ENCODE results near the gene HSF5. TPM values are rescaled to one million over a fixed set of nuclear protein-coding genes. Genes with fewer than 3 reads are reported as not detected.
"Not testable (repeated sequence)": the region's sequence is repeated elsewhere in the genome, so short reads cannot be mapped to it uniquely, and the experiment has no call there.

The HSF5 gene
- total RNA-seq, 1 donor from 2014 or later = not detected

DNA sequence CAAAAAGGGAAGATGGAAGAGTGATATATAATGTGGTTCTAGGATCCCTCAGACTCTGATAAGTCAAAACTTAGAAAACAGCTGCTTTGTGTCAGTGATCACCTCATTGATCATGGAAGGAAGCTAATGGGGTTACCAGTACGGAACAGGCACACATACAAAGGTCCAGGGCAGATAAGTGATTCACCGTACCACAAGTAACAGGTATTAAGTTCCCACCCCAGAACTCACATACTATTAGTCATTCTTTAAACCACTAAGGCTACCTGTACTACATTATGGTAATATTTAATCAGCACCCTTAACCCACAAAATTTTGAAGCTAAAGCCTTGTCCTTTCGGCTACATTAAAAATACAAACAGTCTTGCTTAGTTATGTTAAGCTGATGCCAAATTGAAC is 88.2 kb downstream of the HSF5 start:
- Histone ChIP-seq H2AFZ (replicated peaks) (no peak overlapping the region), H3K79me2 (ENCODE audit: low read depth) (no peaks in the 10 kb centered on the region), H3F3A (ENCODE audit: low read depth) (peaks cover 20% of the 10 kb centered on the region), H3K27me3 (peaks cover 5% of the 10 kb centered on the region), H4K20me1 (ENCODE audit: low read depth) (no peaks in the 10 kb centered on the region), H3K27ac (no peak overlapping the region), H3K4me2 (no peak overlapping the region), H3K36me3 (no peaks in the 10 kb centered on the region), H3K9me3 (ENCODE audit: low read depth) (no peaks in the 10 kb centered on the region), H3K4me1 (peaks cover 26% of the 10 kb centered on the region), H3K4me3 (no peak overlapping the region), H3K9ac (no peak overlapping the region)
- Mint-ChIP-seq H3K9me3 (no peaks in the 10 kb centered on the region), H3K27me3 (ENCODE audit: insufficient read depth, low read depth) (no peaks in the 10 kb centered on the region), H3K4me3 (no peak overlapping the region), H3K36me3 (peaks cover 4% of the 10 kb centered on the region), H3K4me1 (peaks cover 63% of the 10 kb centered on the region), H3K27ac (no peak overlapping the region)
- TF ChIP-seq, protein P1, sequence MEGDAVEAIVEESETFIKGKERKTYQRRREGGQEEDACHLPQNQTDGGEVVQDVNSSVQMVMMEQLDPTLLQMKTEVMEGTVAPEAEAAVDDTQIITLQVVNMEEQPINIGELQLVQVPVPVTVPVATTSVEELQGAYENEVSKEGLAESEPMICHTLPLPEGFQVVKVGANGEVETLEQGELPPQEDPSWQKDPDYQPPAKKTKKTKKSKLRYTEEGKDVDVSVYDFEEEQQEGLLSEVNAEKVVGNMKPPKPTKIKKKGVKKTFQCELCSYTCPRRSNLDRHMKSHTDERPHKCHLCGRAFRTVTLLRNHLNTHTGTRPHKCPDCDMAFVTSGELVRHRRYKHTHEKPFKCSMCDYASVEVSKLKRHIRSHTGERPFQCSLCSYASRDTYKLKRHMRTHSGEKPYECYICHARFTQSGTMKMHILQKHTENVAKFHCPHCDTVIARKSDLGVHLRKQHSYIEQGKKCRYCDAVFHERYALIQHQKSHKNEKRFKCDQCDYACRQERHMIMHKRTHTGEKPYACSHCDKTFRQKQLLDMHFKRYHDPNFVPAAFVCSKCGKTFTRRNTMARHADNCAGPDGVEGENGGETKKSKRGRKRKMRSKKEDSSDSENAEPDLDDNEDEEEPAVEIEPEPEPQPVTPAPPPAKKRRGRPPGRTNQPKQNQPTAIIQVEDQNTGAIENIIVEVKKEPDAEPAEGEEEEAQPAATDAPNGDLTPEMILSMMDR (IDR thresholded peaks at IDR 0.05) = no peak
- TF ChIP-seq EZH2phosphoT487 (IDR thresholded peaks at IDR 0.05) = no peak
- TF ChIP-seq EZH2 (IDR thresholded peaks at IDR 0.05) = no peak
- no peak for DNase-seq (ENCODE audit: low spot score)

DNA sequence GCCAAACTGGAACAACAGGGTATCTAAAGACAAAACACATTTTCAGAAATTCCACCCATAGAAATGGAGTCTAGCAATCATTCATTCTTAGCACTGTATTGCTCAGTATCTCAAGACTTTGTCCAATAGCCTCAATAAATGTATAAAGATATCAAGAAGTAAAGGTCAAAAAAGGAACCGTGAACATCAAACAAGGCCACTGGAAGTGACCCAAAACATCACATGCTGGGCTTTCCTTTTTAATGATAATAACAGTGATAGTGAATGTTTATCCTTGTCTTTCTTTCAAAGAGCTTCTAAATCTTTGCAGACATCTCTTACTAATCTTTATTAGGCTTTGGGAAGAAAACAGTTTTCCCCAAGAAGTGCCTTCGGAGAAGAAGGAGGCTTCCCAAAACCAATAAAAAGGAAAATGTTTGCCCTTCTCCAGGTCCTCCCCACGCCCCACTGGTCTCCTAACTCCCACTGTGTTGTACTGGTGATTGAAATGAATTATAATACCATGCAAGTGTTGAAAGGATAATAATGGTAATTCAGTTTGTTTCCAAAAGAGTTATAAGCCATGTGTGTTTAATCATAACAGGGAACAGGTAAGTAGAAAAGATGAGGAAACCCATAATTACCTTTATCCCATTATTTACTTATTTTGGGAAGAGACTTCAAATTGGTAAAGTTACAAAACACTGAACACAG is 89.5 kb downstream of the HSF5 start:
- no peak for DNase-seq (ENCODE audit: low spot score)
- Histone ChIP-seq H2AFZ (replicated peaks) (peak overlapping the region; percentile 44), H3K79me2 (ENCODE audit: low read depth) (no peaks in the 10 kb centered on the region), H3F3A (ENCODE audit: low read depth) (peaks cover 17% of the 10 kb centered on the region), H3K9me3 (ENCODE audit: low read depth) (no peaks in the 10 kb centered on the region), H3K27ac (no peak overlapping the region), H3K27me3 (peaks cover 5% of the 10 kb centered on the region), H3K36me3 (no peaks in the 10 kb centered on the region), H3K4me1 (peaks cover 21% of the 10 kb centered on the region), H4K20me1 (ENCODE audit: low read depth) (no peaks in the 10 kb centered on the region), H3K4me2 (no peak overlapping the region), H3K4me3 (no peak overlapping the region), H3K9ac (no peak overlapping the region)
- peaks cover 7% of the 10 kb centered on the region for H3K36me3 Mint-ChIP-seq
- H3K4me3 Mint-ChIP-seq = no peak overlapping the region
- no peak overlapping the region for H3K27ac Mint-ChIP-seq
- H3K4me1 Mint-ChIP-seq = peaks cover 53% of the 10 kb centered on the region
- TF ChIP-seq EZH2 (IDR thresholded peaks at IDR 0.05) = no peak
- TF ChIP-seq, protein P1 (IDR thresholded peaks at IDR 0.05) = no peak
- no peak for TF ChIP-seq EZH2phosphoT487 (IDR thresholded peaks at IDR 0.05)
- no peaks in the 10 kb centered on the region for H3K9me3 Mint-ChIP-seq
- H3K27me3 Mint-ChIP-seq (ENCODE audit: insufficient read depth, low read depth) = no peaks in the 10 kb centered on the region

DNA sequence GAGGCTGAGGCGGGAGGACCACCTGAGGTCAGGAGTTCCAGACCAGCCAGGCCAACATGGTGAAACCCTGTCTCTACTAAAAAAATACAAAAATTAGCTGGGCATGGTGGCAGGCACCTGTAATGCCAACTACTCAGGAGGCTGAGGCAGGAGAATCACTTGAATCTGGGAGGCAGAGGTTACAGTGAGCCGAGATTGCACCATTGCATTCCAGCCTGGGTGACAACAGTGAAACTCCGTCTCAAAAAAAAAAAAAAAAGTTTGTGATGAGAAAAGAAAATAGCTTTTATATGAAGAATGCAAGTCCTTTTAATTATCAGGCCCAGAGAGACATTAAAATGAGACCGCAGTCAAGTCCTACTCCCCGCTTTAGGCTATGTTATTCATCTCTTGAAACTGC is 90.8 kb downstream of the HSF5 start:
- not testable (repeated sequence) for H3K79me2 ChIP-seq (ENCODE audit: low read depth); H3K4me3 ChIP-seq; H3K9ac ChIP-seq; H3K9me3 Mint-ChIP-seq; H3K27me3 ChIP-seq; H3F3A ChIP-seq (ENCODE audit: low read depth); H3K36me3 ChIP-seq; H3K9me3 ChIP-seq (ENCODE audit: low read depth); H3K4me2 ChIP-seq; H3K4me1 ChIP-seq; H3K4me3 Mint-ChIP-seq; H3K36me3 Mint-ChIP-seq; H3K27me3 Mint-ChIP-seq (ENCODE audit: insufficient read depth, low read depth); DNase-seq (ENCODE audit: low spot score); H4K20me1 ChIP-seq (ENCODE audit: low read depth); H3K27ac ChIP-seq; H3K27ac Mint-ChIP-seq; H2AFZ ChIP-seq (replicated peaks)
- peaks cover 40% of the 10 kb centered on the region for H3K4me1 Mint-ChIP-seq

DNA sequence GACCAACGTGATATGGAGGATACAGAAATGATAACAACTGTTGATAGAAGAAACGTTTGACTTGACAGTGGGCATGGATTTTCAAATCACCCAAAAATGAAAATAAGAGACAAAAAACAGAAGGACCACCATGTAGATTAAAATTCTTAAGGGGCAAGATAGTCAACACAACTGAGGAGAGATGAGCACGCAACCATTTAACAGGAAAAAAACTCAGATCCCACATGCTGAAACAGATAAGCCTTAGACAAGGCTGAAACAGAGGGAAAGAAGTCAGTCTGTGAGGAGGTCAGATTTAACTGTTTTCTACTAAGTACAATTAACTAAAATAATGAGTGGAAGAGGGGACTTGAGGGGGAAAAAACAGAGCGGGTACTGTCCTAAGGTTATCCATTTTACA is 92.0 kb downstream of the HSF5 start:
- H4K20me1 ChIP-seq (ENCODE audit: low read depth) = no peaks in the 10 kb centered on the region
- H3K4me2 ChIP-seq = no peak overlapping the region
- Mint-ChIP-seq H3K9me3 (no peaks in the 10 kb centered on the region), H3K4me1 (peaks cover 36% of the 10 kb centered on the region), H3K27ac (no peak overlapping the region), H3K4me3 (no peak overlapping the region), H3K36me3 (peaks cover 5% of the 10 kb centered on the region), H3K27me3 (ENCODE audit: insufficient read depth, low read depth) (peaks cover 5% of the 10 kb centered on the region)
- H3K36me3 ChIP-seq = no peaks in the 10 kb centered on the region
- no peak overlapping the region for H3K9ac ChIP-seq
- H3K27me3 ChIP-seq = peaks cover 5% of the 10 kb centered on the region
- no peak for DNase-seq (ENCODE audit: low spot score)
- H3K79me2 ChIP-seq (ENCODE audit: low read depth) = no peaks in the 10 kb centered on the region
- peak overlapping the region; percentile 29 for H2AFZ ChIP-seq (replicated peaks)
- H3K9me3 ChIP-seq (ENCODE audit: low read depth) = no peaks in the 10 kb centered on the region
- H3F3A ChIP-seq (ENCODE audit: low read depth) = no peaks in the 10 kb centered on the region
- TF ChIP-seq EZH2 (IDR thresholded peaks at IDR 0.05) (no peak), EZH2phosphoT487 (IDR thresholded peaks at IDR 0.05) (no peak)
- TF ChIP-seq, protein P1 (IDR thresholded peaks at IDR 0.05) = no peak
- H3K4me1 ChIP-seq = peaks cover 8% of the 10 kb centered on the region
- no peak overlapping the region for H3K27ac ChIP-seq
- H3K4me3 ChIP-seq = no peak overlapping the region

Measured in neural progenitor cell (in vitro differentiated cells).